Measurements from ENCODE around the gene SDHA. TPM values are rescaled to one million over a fixed set of nuclear protein-coding genes. Genes with fewer than 3 reads are reported as not detected.
"Not testable (repeated sequence)": the region's sequence is repeated elsewhere in the genome, so short reads cannot be mapped to it uniquely, and the experiment has no call there.

SDHA gene
- 135 TPM for total RNA-seq
- 256 TPM for polyA plus RNA-seq (ENCODE audit: insufficient read depth, low read depth, low replicate concordance)
- long read RNA-seq, donor 1, transcript SDHA-201 (15 exons, 2,390 nt) = major isoform, 17 of 29 reads
- long read RNA-seq, donor 1, partial matches to known transcripts = 9 of 29 reads
- long read RNA-seq, donor 1, other reads (novel, unspliced or antisense) = 0 of 29 reads
- long read RNA-seq, donor 2, transcript SDHA-201 (15 exons, 2,390 nt) = major isoform, 32 of 66 reads
- long read RNA-seq, donor 2, transcript SDHA-214 (6 exons, 3,001 nt) = minor isoform, 7 of 66 reads
- long read RNA-seq, donor 2, partial matches to known transcripts = 27 of 66 reads
- long read RNA-seq, donor 2, other reads (novel, unspliced or antisense) = 0 of 66 reads
- long read RNA-seq, donor 3, transcript SDHA-201 (15 exons, 2,390 nt) = major isoform, 25 of 56 reads
- long read RNA-seq, donor 3, partial matches to known transcripts = 27 of 56 reads
- long read RNA-seq, donor 3, other reads (novel, unspliced or antisense) = 0 of 56 reads
- long read RNA-seq, donor 4, transcript SDHA-214 (6 exons, 3,001 nt) = minor isoform, 5 of 52 reads
- long read RNA-seq, donor 4, transcript SDHA-201 (15 exons, 2,390 nt) = major isoform, 24 of 52 reads
- long read RNA-seq, donor 4, partial matches to known transcripts = 21 of 52 reads
- long read RNA-seq, donor 4, other reads (novel, unspliced or antisense) = 0 of 52 reads
- long read RNA-seq, donor 5, partial matches to known transcripts = 0 of 5 reads
- long read RNA-seq, donor 5, other reads (novel, unspliced or antisense) = 0 of 5 reads
- long read RNA-seq, donor 6, transcript SDHA-201 (15 exons, 2,390 nt) = major isoform, 5 of 11 reads
- long read RNA-seq, donor 6, partial matches to known transcripts = 5 of 11 reads
- long read RNA-seq, donor 6, other reads (novel, unspliced or antisense) = 0 of 11 reads
- long read RNA-seq, donor 7, transcript SDHA-201 (15 exons, 2,390 nt) = major isoform, 173 of 220 reads
- long read RNA-seq, donor 7, partial matches to known transcripts = 34 of 220 reads
- long read RNA-seq, donor 7, other reads (novel, unspliced or antisense) = 6 of 220 reads
- long read RNA-seq, donor 8, transcript SDHA-201 (15 exons, 2,390 nt) = major isoform, 13 of 24 reads
- long read RNA-seq, donor 8, partial matches to known transcripts = 8 of 24 reads
- long read RNA-seq, donor 8, other reads (novel, unspliced or antisense) = 0 of 24 reads
- long read RNA-seq, donor 9, transcript SDHA-201 (15 exons, 2,390 nt) = major isoform, 8 of 11 reads
- long read RNA-seq, donor 9, partial matches to known transcripts = 0 of 11 reads
- long read RNA-seq, donor 9, other reads (novel, unspliced or antisense) = 0 of 11 reads
- long read RNA-seq, donor 10, transcript SDHA-201 (15 exons, 2,390 nt) = major isoform, 13 of 48 reads
- long read RNA-seq, donor 10, partial matches to known transcripts = 30 of 48 reads
- long read RNA-seq, donor 10, other reads (novel, unspliced or antisense) = 0 of 48 reads

DNA sequence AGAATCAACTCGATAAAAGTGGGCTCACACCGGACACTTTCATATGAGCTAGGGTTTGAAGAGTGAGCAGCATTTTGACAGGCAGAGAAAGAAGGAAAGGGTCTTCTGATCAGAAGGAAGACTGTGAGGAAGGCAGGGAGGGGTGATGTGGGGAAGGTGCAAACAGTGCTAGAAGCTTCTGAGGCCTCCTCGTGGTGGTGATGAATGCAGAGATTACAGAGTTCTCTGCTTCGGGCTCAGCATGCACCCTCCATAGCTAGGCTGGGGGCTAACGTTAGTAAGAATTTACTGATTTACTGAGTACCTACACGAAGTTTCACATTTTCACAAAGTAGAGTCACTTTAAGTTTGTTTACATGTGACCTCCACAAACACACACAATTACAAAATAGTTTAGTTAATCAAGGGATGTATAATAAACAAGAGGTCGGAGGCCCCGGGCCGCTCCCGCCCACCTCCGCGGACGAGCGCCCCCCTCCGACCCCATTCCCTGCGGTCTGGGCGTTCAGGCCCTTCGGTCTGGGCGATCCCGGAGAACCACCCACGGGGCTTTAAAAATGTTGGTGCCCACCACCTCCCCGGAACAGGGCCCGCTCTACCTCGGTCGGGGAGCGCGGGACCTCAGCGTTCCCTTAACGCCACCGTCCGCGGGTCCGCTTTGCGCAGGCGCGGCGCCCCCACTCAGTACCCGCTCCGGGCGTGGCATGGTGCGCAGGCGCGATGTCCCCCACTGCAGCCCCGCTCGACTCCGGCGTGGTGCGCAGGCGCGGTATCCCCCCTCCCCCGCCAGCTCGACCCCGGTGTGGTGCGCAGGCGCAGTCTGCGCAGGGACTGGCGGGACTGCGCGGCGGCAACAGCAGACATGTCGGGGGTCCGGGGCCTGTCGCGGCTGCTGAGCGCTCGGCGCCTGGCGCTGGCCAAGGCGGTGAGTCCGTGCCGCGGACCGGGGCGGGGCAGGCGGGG lies at the start of gene SDHA, which contains the start of gene CCDC127:
TSS of gene SDHA (plus strand) at position 827 of the 963 bp plus-strand sequence. CDS start at position 863, 36 bp downstream.
TSS of gene CCDC127 (minus strand) at position 660 of the 963 bp plus-strand sequence. CDS start 1,304 bp downstream, outside the sequence.
- not testable (repeated sequence) for FAIRE-seq

GRCh38 chr5:169071-169727 lies 48.9 kb upstream of the SDHA start:
- intact Hi-C loops (cut with DNase I) = no loop called here
- Histone ChIP-seq H3K27me3 (ENCODE audit: control insufficient read depth, insufficient read depth, low read length) (no peaks in the 10 kb centered on the region), H3K9me3 (ENCODE audit: control insufficient read depth in 2 of 3, insufficient read depth in 1 of 3, low read length in 3 of 3) (no peaks in the 10 kb centered on the region), H3K36me3 (ENCODE audit: control insufficient read depth in 2 of 3, insufficient read depth in 3 of 3, low read length in 3 of 3) (no peaks in the 10 kb centered on the region), H3K27ac (ENCODE audit: low read depth in 2 of 2, low read length in 2 of 2) (no peak overlapping the region), H3K9ac (ENCODE audit: low read length in 3 of 3) (no peak overlapping the region), H3K4me1 (ENCODE audit: control insufficient read depth in 2 of 3, insufficient read depth in 2 of 3, low read depth in 1 of 3, low read length in 3 of 3) (no peaks in the 10 kb centered on the region), H3K4me3 (ENCODE audit: low read length in 3 of 3) (no peak overlapping the region)
- TF ChIP-seq, protein P1, sequence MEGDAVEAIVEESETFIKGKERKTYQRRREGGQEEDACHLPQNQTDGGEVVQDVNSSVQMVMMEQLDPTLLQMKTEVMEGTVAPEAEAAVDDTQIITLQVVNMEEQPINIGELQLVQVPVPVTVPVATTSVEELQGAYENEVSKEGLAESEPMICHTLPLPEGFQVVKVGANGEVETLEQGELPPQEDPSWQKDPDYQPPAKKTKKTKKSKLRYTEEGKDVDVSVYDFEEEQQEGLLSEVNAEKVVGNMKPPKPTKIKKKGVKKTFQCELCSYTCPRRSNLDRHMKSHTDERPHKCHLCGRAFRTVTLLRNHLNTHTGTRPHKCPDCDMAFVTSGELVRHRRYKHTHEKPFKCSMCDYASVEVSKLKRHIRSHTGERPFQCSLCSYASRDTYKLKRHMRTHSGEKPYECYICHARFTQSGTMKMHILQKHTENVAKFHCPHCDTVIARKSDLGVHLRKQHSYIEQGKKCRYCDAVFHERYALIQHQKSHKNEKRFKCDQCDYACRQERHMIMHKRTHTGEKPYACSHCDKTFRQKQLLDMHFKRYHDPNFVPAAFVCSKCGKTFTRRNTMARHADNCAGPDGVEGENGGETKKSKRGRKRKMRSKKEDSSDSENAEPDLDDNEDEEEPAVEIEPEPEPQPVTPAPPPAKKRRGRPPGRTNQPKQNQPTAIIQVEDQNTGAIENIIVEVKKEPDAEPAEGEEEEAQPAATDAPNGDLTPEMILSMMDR (IDR thresholded peaks at IDR 0.05; ENCODE audit: borderline replicate concordance, extremely low read depth, insufficient read depth) = no peak
- FAIRE-seq = no peak
- peak in 1 of 5 donors; percentile 41 for DNase-seq

More for the DNA sequence above, at the start of gene SDHA, which contains the start of gene CCDC127:
- H3K27me3 ChIP-seq (ENCODE audit: control insufficient read depth, insufficient read depth, low read length); H3K9me3 ChIP-seq (ENCODE audit: control insufficient read depth in 2 of 3, insufficient read depth in 1 of 3, low read length in 3 of 3); intact Hi-C loops (cut with DNase I); H3K36me3 ChIP-seq (ENCODE audit: control insufficient read depth in 2 of 3, insufficient read depth in 3 of 3, low read length in 3 of 3); H3K4me1 ChIP-seq (ENCODE audit: control insufficient read depth in 2 of 3, insufficient read depth in 2 of 3, low read depth in 1 of 3, low read length in 3 of 3): not testable (repeated sequence)
- H3K27ac ChIP-seq (ENCODE audit: low read depth in 2 of 2, low read length in 2 of 2) = peak within 1 kb of the TSS; percentile 80 to 82
- H3K4me3 ChIP-seq (ENCODE audit: low read length in 3 of 3) = peak within 1 kb of the TSS; percentile 72 to 88 (median 74)
- peak within 1 kb of the TSS; percentile 57 to 89 (median 68) for H3K9ac ChIP-seq (ENCODE audit: low read length in 3 of 3)
- peak; percentile 97 to 99 (median 98) for DNase-seq

GRCh38 chr5:169728-170094 lies 48.4 kb upstream of the SDHA start:
- DNase-seq (no peak), FAIRE-seq (no peak)
- intact Hi-C loops (cut with DNase I) = no loop called here
- Histone ChIP-seq H3K27me3 (ENCODE audit: control insufficient read depth, insufficient read depth, low read length) (no peaks in the 10 kb centered on the region), H3K27ac (ENCODE audit: low read depth in 2 of 2, low read length in 2 of 2) (no peak overlapping the region), H3K4me3 (ENCODE audit: low read length in 3 of 3) (no peak overlapping the region), H3K36me3 (ENCODE audit: control insufficient read depth in 2 of 3, insufficient read depth in 3 of 3, low read length in 3 of 3) (no peaks in the 10 kb centered on the region), H3K4me1 (ENCODE audit: control insufficient read depth in 2 of 3, insufficient read depth in 2 of 3, low read depth in 1 of 3, low read length in 3 of 3) (no peaks in the 10 kb centered on the region), H3K9ac (ENCODE audit: low read length in 3 of 3) (no peak overlapping the region), H3K9me3 (ENCODE audit: control insufficient read depth in 2 of 3, insufficient read depth in 1 of 3, low read length in 3 of 3) (no peaks in the 10 kb centered on the region)
- TF ChIP-seq, protein P1 (IDR thresholded peaks at IDR 0.05; ENCODE audit: borderline replicate concordance, extremely low read depth, insufficient read depth) = no peak
